HUES6 (cell line): ENCODE results near the gene USP3.

Experiments used
- H3K27ac ChIP-seq: 2 replicates; pipeline ENCODE4 v1.7.0; 2013; ENCODE audit warnings: low read depth, mild to moderate bottlenecking, low read length, inconsistent platforms
- H3K27me3 ChIP-seq: 2 replicates; pipeline ENCODE4 v1.6.1; 2013; ENCODE audit warnings: low read length; ENCODE audit not compliant: control insufficient read depth, insufficient read depth
- H3K36me3 ChIP-seq: 2 replicates; pipeline ENCODE4 v1.6.1; 2013; ENCODE audit warnings: low read length; ENCODE audit not compliant: control insufficient read depth, insufficient read depth
- H3K4me1 ChIP-seq: 2 replicates; pipeline ENCODE4 v1.6.1; 2013; ENCODE audit warnings: low read length; ENCODE audit not compliant: control insufficient read depth, insufficient read depth
- H3K4me3 ChIP-seq: 2 replicates; pipeline ENCODE4 v1.5.1; 2013; ENCODE audit warnings: low read depth, low read length
- H3K9ac ChIP-seq: one replicate; pipeline ENCODE4 v1.6.1; 2013; ENCODE audit warnings: mild to moderate bottlenecking, low read length
- H3K9me3 ChIP-seq: 2 replicates; pipeline ENCODE4 v1.6.1; 2013; ENCODE audit warnings: low read depth, low read length; ENCODE audit not compliant: control insufficient read depth, insufficient read depth

The USP3 gene

DNA sequence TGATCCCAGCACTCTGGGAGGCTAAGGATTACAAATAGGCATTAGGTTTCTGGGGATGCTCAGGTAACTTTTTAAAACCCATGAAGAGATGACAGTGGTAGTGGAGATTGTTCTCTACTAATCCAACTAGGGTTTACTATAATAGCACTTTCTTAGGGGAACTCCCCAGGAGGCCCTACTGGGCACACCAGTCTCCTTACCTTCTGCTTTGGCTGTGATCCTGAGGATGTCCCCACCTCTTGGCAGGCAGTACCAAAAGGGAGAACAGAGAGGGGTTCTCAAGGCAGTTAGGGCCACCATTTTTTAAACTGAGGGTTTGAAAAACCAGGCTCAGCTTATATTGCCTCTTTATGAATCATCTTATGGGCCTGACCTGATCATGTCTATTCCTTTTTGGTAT is 77.8 kb downstream of the USP3 start:
- Histone ChIP-seq H3K9ac (no peak overlapping the region), H3K4me1 (no peaks in the 10 kb centered on the region), H3K27me3 (no peaks in the 10 kb centered on the region), H3K9me3 (no peaks in the 10 kb centered on the region), H3K27ac (no peak overlapping the region), H3K36me3 (no peaks in the 10 kb centered on the region), H3K4me3 (no peak overlapping the region)

DNA sequence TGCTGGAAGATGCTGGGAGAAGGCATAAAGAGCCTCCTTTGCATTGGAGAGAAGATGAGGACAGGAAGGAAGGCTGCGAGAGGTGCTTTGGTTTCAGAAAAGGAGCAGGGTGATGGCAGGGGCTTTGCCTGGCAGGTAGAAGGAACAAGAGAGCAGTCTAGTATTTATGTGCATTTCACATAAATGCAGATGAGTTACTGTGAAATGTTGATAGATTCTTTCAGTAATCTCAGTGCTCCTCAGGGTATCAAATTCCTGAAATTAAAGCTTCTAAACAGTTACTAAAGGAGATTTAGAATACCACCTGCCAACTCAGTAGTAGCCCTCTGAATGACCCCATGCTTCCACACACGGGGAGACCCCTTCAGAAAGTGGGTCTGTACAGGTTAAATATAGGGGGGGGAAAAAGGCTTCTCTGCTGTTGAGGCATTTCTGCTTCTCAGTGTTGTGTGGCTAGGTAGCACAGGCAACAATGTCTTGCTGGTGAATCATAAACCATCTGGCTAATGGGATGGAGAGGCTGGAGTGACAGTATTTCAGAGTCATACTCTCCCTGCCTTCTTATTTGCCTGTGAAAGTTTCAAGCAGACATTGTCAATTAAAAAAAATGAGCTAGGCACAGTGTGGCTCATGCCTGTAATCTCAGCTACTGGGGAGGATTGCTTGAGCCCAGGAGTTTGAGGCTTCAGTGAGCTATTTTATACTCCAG is 78.5 kb downstream of the USP3 start:
- Histone ChIP-seq H3K9ac (no peak overlapping the region), H3K27ac (no peak overlapping the region), H3K27me3 (no peaks in the 10 kb centered on the region), H3K9me3 (no peaks in the 10 kb centered on the region), H3K36me3 (no peaks in the 10 kb centered on the region), H3K4me3 (no peak overlapping the region), H3K4me1 (no peaks in the 10 kb centered on the region)

GRCh38 chr15:63586790-63587189 is 82.4 kb downstream of the USP3 start:
- no peak overlapping the region for H3K4me3 ChIP-seq
- H3K27ac ChIP-seq = no peak overlapping the region
- H3K4me1 ChIP-seq = no peaks in the 10 kb centered on the region
- no peak overlapping the region for H3K9ac ChIP-seq
- H3K9me3 ChIP-seq = no peaks in the 10 kb centered on the region
- H3K27me3 ChIP-seq = no peaks in the 10 kb centered on the region
- peaks cover 26% of the 10 kb centered on the region; the same call in 1 of the 2 replicates for H3K36me3 ChIP-seq

DNA sequence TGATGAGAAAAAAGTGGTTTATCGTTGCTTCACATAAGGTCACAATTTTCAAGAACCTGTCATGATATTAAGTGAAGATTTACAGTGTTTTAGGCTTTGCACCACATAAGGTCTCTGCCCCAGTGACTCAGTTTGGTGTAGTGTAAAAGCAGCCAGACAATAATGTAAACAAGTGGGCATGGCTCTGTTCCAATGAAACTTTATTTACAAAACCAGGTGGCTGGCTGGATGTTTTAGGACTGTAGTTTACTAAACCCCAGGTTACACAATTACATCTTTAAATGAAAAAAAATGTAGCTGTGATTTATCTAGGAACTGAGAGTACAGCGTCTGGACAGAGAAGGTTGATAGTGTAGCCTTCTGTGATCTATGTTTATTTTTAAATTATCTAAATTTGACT is 83.1 kb downstream of the USP3 start:
- Histone ChIP-seq H3K9me3 (no peaks in the 10 kb centered on the region), H3K4me1 (no peaks in the 10 kb centered on the region), H3K4me3 (no peak overlapping the region), H3K27me3 (no peaks in the 10 kb centered on the region), H3K9ac (no peak overlapping the region), H3K27ac (no peak overlapping the region), H3K36me3 (peaks cover 26% of the 10 kb centered on the region; the same call in 1 of the 2 replicates)

DNA sequence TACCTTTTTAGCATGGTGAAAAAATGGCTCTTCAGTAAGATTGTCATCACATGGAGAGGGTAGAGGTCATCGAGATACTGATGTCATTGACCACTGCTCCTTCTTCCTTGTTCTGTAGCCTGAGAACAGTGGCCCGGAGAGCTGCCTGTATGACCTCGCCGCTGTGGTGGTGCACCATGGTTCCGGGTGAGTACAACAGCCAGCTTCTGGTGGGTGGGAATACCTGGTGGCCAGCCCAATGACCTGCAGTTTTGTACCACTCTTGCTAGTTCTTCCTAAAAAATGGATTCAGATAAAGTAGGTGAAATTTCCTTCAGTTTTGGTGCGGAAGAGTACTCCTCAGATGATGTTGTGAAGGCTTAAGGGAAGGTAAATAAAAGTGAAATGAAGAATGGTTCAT is 84.4 kb downstream of the USP3 start:
- H3K36me3 ChIP-seq = peaks cover 26% of the 10 kb centered on the region; the same call in 1 of the 2 replicates
- no peaks in the 10 kb centered on the region for H3K4me1 ChIP-seq
- no peak overlapping the region for H3K27ac ChIP-seq
- no peaks in the 10 kb centered on the region for H3K9me3 ChIP-seq
- H3K4me3 ChIP-seq = no peak overlapping the region
- no peaks in the 10 kb centered on the region for H3K27me3 ChIP-seq
- H3K9ac ChIP-seq = no peak overlapping the region

- Histone ChIP-seq H3K36me3 (peaks cover 19% of the 10 kb centered on the region; the same call in 1 of the 2 replicates), H3K4me1 (peaks cover 15% of the 10 kb centered on the region), H3K9me3 (no peaks in the 10 kb centered on the region), H3K4me3 (no peak overlapping the region), H3K27me3 (no peaks in the 10 kb centered on the region), H3K9ac (no peak overlapping the region), H3K27ac (no peak overlapping the region)
Observed at GRCh38 chr15:63593705-63594671, 89.6 kb downstream of the USP3 start.

GRCh38 chr15:63595065-63595464 is 90.7 kb downstream of the USP3 start:
- peaks cover 16% of the 10 kb centered on the region; the same call in 1 of the 2 replicates for H3K36me3 ChIP-seq
- peaks cover 23% of the 10 kb centered on the region for H3K4me1 ChIP-seq
- H3K27me3 ChIP-seq = peaks cover 4% of the 10 kb centered on the region; the same call in 1 of the 2 replicates
- H3K4me3 ChIP-seq = no peak overlapping the region
- H3K9me3 ChIP-seq = no peaks in the 10 kb centered on the region
- H3K9ac ChIP-seq = no peak overlapping the region
- H3K27ac ChIP-seq = no peak overlapping the region

GRCh38 chr15:63595688-63596087 is 91.3 kb downstream of the USP3 start:
- Histone ChIP-seq H3K9me3 (no peaks in the 10 kb centered on the region), H3K27me3 (peaks cover 9% of the 10 kb centered on the region; the same call in 1 of the 2 replicates), H3K36me3 (peaks cover 10% of the 10 kb centered on the region; the same call in 1 of the 2 replicates), H3K4me3 (no peak overlapping the region), H3K4me1 (peaks cover 24% of the 10 kb centered on the region), H3K27ac (no peak overlapping the region), H3K9ac (no peak overlapping the region)

DNA sequence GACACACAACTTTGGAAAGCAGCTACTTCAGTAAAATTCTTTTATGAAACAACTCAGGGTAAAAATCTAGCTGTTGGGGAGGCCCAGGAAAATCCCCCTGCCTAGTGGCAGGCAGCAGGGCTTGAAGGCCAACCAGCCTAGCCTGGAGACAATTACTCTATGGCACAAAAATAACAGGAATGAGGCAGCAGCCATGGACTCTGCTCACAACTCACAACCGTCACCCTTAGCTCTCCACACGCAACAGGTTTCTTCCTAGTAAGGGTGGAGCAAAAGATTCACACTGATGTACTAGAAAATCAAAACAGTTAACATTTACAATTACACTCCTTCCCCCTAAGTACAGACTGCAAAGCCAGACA is 92.3 kb downstream of the USP3 start:
- H3K9me3 ChIP-seq = no peaks in the 10 kb centered on the region
- H3K36me3 ChIP-seq = peaks cover under 1% of the 10 kb centered on the region; the same call in 1 of the 2 replicates
- peaks cover 17% of the 10 kb centered on the region for H3K27me3 ChIP-seq
- peaks cover 26% of the 10 kb centered on the region for H3K4me1 ChIP-seq
- H3K27ac ChIP-seq = no peak overlapping the region
- no peak overlapping the region for H3K4me3 ChIP-seq
- no peak overlapping the region for H3K9ac ChIP-seq

DNA sequence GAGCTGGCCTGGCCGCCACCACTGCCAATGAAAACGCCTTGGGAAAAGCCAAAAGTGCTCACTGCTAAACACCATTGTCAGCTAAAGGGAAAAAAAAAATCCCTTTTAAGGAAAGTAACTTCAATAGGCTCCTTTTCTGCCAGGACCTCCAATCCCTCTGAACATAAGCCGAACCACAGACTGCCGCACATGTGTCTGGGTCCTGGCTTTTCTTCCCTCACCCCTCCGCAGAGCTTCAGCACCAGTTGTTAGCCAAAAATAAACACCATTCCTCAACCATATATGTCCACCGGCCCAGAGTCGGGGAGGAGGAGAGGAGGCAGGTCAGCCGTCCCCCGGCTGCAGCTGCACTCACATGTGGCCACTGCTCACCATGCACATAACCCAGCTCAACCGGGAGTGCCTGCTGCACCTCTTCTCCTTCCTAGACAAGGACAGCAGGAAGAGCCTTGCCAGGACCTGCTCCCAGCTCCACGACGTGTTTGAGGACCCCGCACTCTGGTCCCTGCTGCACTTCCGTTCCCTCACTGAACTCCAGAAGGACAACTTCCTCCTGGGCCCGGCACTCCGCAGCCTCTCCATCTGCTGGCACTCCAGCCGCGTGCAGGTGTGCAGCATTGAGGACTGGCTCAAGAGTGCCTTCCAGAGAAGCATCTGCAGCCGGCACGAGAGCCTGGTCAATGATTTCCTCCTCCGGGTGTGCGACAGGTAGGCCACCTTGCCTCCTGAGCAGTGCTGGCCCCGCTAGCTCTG is 92.8 kb downstream of the USP3 start, which contains the start of gene FBXL22:
TSS of gene FBXL22 (plus strand) at position 350 of the 753 bp plus-strand sequence. CDS start at position 356, 6 bp downstream.
- no peak within 1 kb of the TSS for H3K9ac ChIP-seq
- peaks cover 27% of the 10 kb centered on the region for H3K4me1 ChIP-seq
- no peaks in the 10 kb centered on the region for H3K36me3 ChIP-seq
- H3K4me3 ChIP-seq = no peak within 1 kb of the TSS
- H3K9me3 ChIP-seq = no peaks in the 10 kb centered on the region
- no peak within 1 kb of the TSS for H3K27ac ChIP-seq
- peaks cover 22% of the 10 kb centered on the region for H3K27me3 ChIP-seq
